Measurements from ENCODE around the gene BTBD9.

Gene BTBD9

GRCh38 chr6:38459291-38459690 lies 180.4 kb downstream of the BTBD9 start:
- Histone ChIP-seq H3K27ac (no peak overlapping the region), H3K27me3 (ENCODE audit: insufficient read depth, low read depth, severe bottlenecking) (no peaks in the 10 kb centered on the region), H3K4me3 (ENCODE audit: low read depth, low read length) (no peak overlapping the region), H3K9me3 (ENCODE audit: severe bottlenecking) (no peaks in the 10 kb centered on the region), H3K36me3 (no peaks in the 10 kb centered on the region)
- DNase-seq = no peak
- TF ChIP-seq CTCF (IDR thresholded peaks at IDR 0.05; ENCODE audit: low read depth, low read length) = no peak

GRCh38 chr6:38453861-38454260 lies 185.9 kb downstream of the BTBD9 start:
- Histone ChIP-seq H3K27me3 (ENCODE audit: insufficient read depth, low read depth, severe bottlenecking) (no peaks in the 10 kb centered on the region), H3K4me3 (ENCODE audit: low read depth, low read length) (no peak overlapping the region), H3K27ac (no peak overlapping the region), H3K9me3 (ENCODE audit: severe bottlenecking) (no peaks in the 10 kb centered on the region), H3K36me3 (no peaks in the 10 kb centered on the region)
- TF ChIP-seq CTCF (IDR thresholded peaks at IDR 0.05; ENCODE audit: low read depth, low read length) = no peak
- DNase-seq = no peak

GRCh38 chr6:38452816-38453660 lies 186.7 kb downstream of the BTBD9 start:
- TF ChIP-seq CTCF (IDR thresholded peaks at IDR 0.05; ENCODE audit: low read depth, low read length) = no peak
- H3K27me3 ChIP-seq (ENCODE audit: insufficient read depth, low read depth, severe bottlenecking) = no peaks in the 10 kb centered on the region
- no peak for DNase-seq
- H3K9me3 ChIP-seq (ENCODE audit: severe bottlenecking) = no peaks in the 10 kb centered on the region
- no peak overlapping the region for H3K27ac ChIP-seq
- H3K36me3 ChIP-seq = no peaks in the 10 kb centered on the region
- no peak overlapping the region for H3K4me3 ChIP-seq (ENCODE audit: low read depth, low read length)

- H3K36me3 ChIP-seq = no peaks in the 10 kb centered on the region
- no peak for DNase-seq
- H3K27me3 ChIP-seq (ENCODE audit: insufficient read depth, low read depth, severe bottlenecking) = no peaks in the 10 kb centered on the region
- no peak overlapping the region for H3K4me3 ChIP-seq (ENCODE audit: low read depth, low read length)
- no peak for TF ChIP-seq CTCF (IDR thresholded peaks at IDR 0.05; ENCODE audit: low read depth, low read length)
- H3K27ac ChIP-seq = no peak overlapping the region
- H3K9me3 ChIP-seq (ENCODE audit: severe bottlenecking) = no peaks in the 10 kb centered on the region
Observed at GRCh38 chr6:38450717-38451116, 189.0 kb downstream of the BTBD9 start.

GRCh38 chr6:38445925-38446324 lies 193.8 kb downstream of the BTBD9 start:
- no peak for TF ChIP-seq CTCF (IDR thresholded peaks at IDR 0.05; ENCODE audit: low read depth, low read length)
- H3K27me3 ChIP-seq (ENCODE audit: insufficient read depth, low read depth, severe bottlenecking) = no peaks in the 10 kb centered on the region
- no peak for DNase-seq
- no peak overlapping the region for H3K27ac ChIP-seq
- H3K9me3 ChIP-seq (ENCODE audit: severe bottlenecking) = no peaks in the 10 kb centered on the region
- no peaks in the 10 kb centered on the region for H3K36me3 ChIP-seq
- H3K4me3 ChIP-seq (ENCODE audit: low read depth, low read length) = no peak overlapping the region

GRCh38 chr6:38445336-38445735 lies 194.4 kb downstream of the BTBD9 start:
- Histone ChIP-seq H3K9me3 (ENCODE audit: severe bottlenecking) (no peaks in the 10 kb centered on the region), H3K36me3 (no peaks in the 10 kb centered on the region), H3K4me3 (ENCODE audit: low read depth, low read length) (no peak overlapping the region), H3K27me3 (ENCODE audit: insufficient read depth, low read depth, severe bottlenecking) (no peaks in the 10 kb centered on the region), H3K27ac (no peak overlapping the region)
- no peak for DNase-seq
- no peak for TF ChIP-seq CTCF (IDR thresholded peaks at IDR 0.05; ENCODE audit: low read depth, low read length)

All from WERI-Rb-1 (cell line).